GM23248 (cell line): ENCODE results near the gene NDUFAF2. TPM values are rescaled to one million over a fixed set of nuclear protein-coding genes. Genes with fewer than 3 reads are reported as not detected.

Experiments used
- DNase-seq: peaks from one replicate; pipeline ENCODE4 v3.0.0-alpha.2; 2015
- H2AFZ ChIP-seq: fragments of 200-600 bp; sonication (generic); 2 replicates; pipeline ENCODE4 v1.6.1; 2016; ENCODE audit warnings: antibody characterized with exemption
- H3F3A ChIP-seq: fragments of 200-600 bp; sonication (generic); 2 replicates; pipeline ENCODE4 v1.6.1; 2016; ENCODE audit warnings: mild to moderate bottlenecking, antibody characterized with exemption, mixed run types; ENCODE audit not compliant: insufficient read depth
- H3K27ac ChIP-seq: fragments of 200-600 bp; sonication (generic); 2 replicates; pipeline ENCODE4 v1.5.1; 2016; ENCODE audit warnings: mild to moderate bottlenecking
- H3K27me3 ChIP-seq: fragments of 200-600 bp; sonication (generic); replicated peaks from 2 replicates; pipeline ENCODE4 v1.6.1; 2016; ENCODE audit warnings: mild to moderate bottlenecking; ENCODE audit not compliant: insufficient read depth
- H3K36me3 ChIP-seq: fragments of 200-600 bp; sonication (generic); 2 replicates; pipeline ENCODE4 v1.6.1; 2016; ENCODE audit warnings: low read depth, mild to moderate bottlenecking
- H3K4me1 ChIP-seq: fragments of 200-600 bp; sonication (generic); 2 replicates; pipeline ENCODE4 v1.6.1; 2016; ENCODE audit warnings: mild to moderate bottlenecking; ENCODE audit not compliant: insufficient read depth
- H3K4me2 ChIP-seq: fragments of 200-600 bp; sonication (generic); one replicate; pipeline ENCODE4 v1.6.1; 2016; ENCODE audit warnings: mild to moderate bottlenecking; ENCODE audit not compliant: unreplicated experiment
- H3K4me3 ChIP-seq: fragments of 200-600 bp; sonication (generic); 2 replicates; pipeline ENCODE4 v1.5.1; 2016; ENCODE audit warnings: mild to moderate bottlenecking
- H3K79me2 ChIP-seq: fragments of 200-600 bp; sonication (generic); 2 replicates; pipeline ENCODE4 v1.6.1; 2016; ENCODE audit warnings: mild to moderate bottlenecking; ENCODE audit not compliant: insufficient read depth
- H3K9ac ChIP-seq: fragments of 200-600 bp; sonication (generic); 2 replicates; pipeline ENCODE4 v1.6.1; 2016; ENCODE audit warnings: mild to moderate bottlenecking
- H3K9me2 ChIP-seq: fragments of 200-600 bp; sonication (generic); 2 replicates; pipeline ENCODE4 v1.6.1; 2016; ENCODE audit warnings: mixed run types, mild to moderate bottlenecking, moderate library complexity; ENCODE audit not compliant: insufficient read depth
- H3K9me3 ChIP-seq: fragments of 200-600 bp; sonication (generic); one replicate; pipeline ENCODE4 v1.6.1; 2017; ENCODE audit warnings: low read depth
- H4K20me1 ChIP-seq: fragments of 200-600 bp; sonication (generic); 2 replicates; pipeline ENCODE4 v1.6.0; 2016; ENCODE audit not compliant: insufficient read depth
- EZH2 ChIP-seq: fragments of 200-600 bp; sonication (generic); IDR thresholded peaks from 2 replicates; pipeline ENCODE4 v1.6.1; 2018; ENCODE audit warnings: antibody characterized with exemption, mild to moderate bottlenecking; ENCODE audit not compliant: insufficient read depth, poor library complexity, severe bottlenecking
- EZH2phosphoT487 ChIP-seq: fragments of 200-600 bp; sonication (generic); IDR thresholded peaks from 2 replicates; pipeline ENCODE4 v1.6.1; 2018; ENCODE audit warnings: antibody characterized with exemption, moderate library complexity, mild to moderate bottlenecking, low read depth; ENCODE audit not compliant: insufficient read depth
- WGBS, 2 experiments: methylation state at CpG; one replicate each; pipeline ENCODE4 v1.1.6; 2015 to 2017; ENCODE audit warnings: low lambda C conversion rate in 2 of 2, low coverage in 1 of 2; ENCODE audit errors: missing lambda C conversion rate in 2 of 2; 5-methylcytosine and 5-hydroxymethylcytosine counted together
- in situ Hi-C: fragments of 300-500 bp; cut with MboI; formaldehyde crosslinking; loops from 2 replicates; pipeline ENCODE4 v1.15.0; 2020
- polyA plus RNA-seq: library from polyadenylated mRNA; unstranded; fragments of >200 nt; fragmentation: Nextera tagmentation; extraction: Ambion mirVana; gene quantifications from 2 replicates; pipeline ENCODE4 v1.2.1, GENCODE V29; 2016
- total RNA-seq: library from RNA; depleted of rRNA; stranded (reverse); fragments of >200 nt; shearing (Covaris generic); gene quantifications from 2 replicates; pipeline ENCODE4 v1.2.3, GENCODE V29; 2014

NDUFAF2 gene
- total and polyA plus RNA-seq, 2 experiments from 2014 or later: 28.9 to 67.0 TPM

- no peak overlapping the region for H3K4me2 ChIP-seq
- no peak overlapping the region for H2AFZ ChIP-seq
- H3K9ac ChIP-seq: no peak overlapping the region
- peaks cover 7% of the 10 kb centered on the region for H3K36me3 ChIP-seq
- no peaks in the 10 kb centered on the region for H3F3A ChIP-seq
- TF ChIP-seq EZH2 (no peak), EZH2phosphoT487 (no peak)
- 97 to 98% methylated on average over 3 of the region's 3 CpGs for WGBS, 2 experiments
- H3K27ac ChIP-seq: no peak overlapping the region
- H3K27me3 ChIP-seq: no peaks in the 10 kb centered on the region
- in situ Hi-C loops: no loop called here
- peak; percentile 37 for DNase-seq
- no peaks in the 10 kb centered on the region for H4K20me1 ChIP-seq
- H3K9me3 ChIP-seq: no peaks in the 10 kb centered on the region
- no peaks in the 10 kb centered on the region for H3K4me1 ChIP-seq
- H3K79me2 ChIP-seq: no peaks in the 10 kb centered on the region
- no peak overlapping the region for H3K4me3 ChIP-seq
- no peaks in the 10 kb centered on the region for H3K9me2 ChIP-seq
Measured at GRCh38 chr5:61082516-61083280, 137.7 kb downstream of the NDUFAF2 start.

DNA sequence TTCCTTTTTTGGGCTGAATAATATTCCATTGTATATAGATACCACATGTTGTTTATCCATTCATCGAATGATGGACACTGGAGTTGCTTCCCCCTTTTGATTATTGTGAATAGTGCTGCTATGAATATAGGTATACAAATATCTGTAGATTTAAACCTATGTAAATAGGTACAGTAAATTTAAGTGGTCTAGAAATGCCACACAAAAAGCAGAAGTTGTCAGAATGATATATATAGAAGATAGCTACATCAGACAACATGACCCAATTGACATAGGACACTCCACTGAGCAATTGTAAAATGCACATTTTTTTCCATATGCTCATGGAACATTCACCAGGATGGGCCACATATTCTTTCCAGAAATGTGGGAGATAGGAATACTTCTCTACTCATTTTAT, 139.7 kb downstream of the NDUFAF2 start:
- in situ Hi-C loops: no loop called here
- WGBS, 2 experiments: 97 to 100% methylated on average over 1 of the region's 1 CpG
- H4K20me1 ChIP-seq: no peaks in the 10 kb centered on the region

DNA sequence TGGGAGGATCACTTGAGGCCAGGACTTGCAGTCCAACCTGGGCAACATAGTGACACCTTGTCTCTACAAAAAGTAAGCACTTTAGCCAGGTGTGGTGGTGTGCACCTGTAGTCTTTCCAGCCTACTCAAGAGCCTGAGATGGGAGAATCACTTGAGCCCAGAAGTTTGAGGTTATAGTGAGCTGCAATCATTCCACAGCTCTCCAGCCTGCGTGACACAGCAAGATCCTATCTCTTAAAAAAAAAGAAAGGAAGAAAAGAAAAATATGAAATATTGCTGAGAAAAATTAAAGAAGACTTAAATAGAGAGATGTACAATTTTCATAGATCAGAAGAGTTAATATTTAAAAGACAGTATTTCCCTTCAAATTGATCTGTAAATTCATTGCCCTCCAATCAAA, 140.9 kb downstream of the NDUFAF2 start:
- Histone ChIP-seq H3K9me2 (no peaks in the 10 kb centered on the region), H3F3A (no peaks in the 10 kb centered on the region), H3K4me3 (no peak overlapping the region), H4K20me1 (no peaks in the 10 kb centered on the region), H3K27ac (no peak overlapping the region), H3K9ac (no peak overlapping the region), H3K9me3 (no peaks in the 10 kb centered on the region), H3K36me3 (peaks cover 7% of the 10 kb centered on the region), H2AFZ (no peak overlapping the region), H3K79me2 (no peaks in the 10 kb centered on the region), H3K4me1 (no peaks in the 10 kb centered on the region), H3K27me3 (no peaks in the 10 kb centered on the region), H3K4me2 (no peak overlapping the region)
- DNase-seq: no peak
- in situ Hi-C loops: no loop called here
- TF ChIP-seq EZH2phosphoT487 (no peak), EZH2 (no peak)
- WGBS, 2 experiments: 96 to 100% methylated on average over 1 of the region's 1 CpG

More for the DNA sequence above, 139.7 kb downstream of the NDUFAF2 start:
- peaks cover 7% of the 10 kb centered on the region for H3K36me3 ChIP-seq
- no peak for DNase-seq
- no peaks in the 10 kb centered on the region for H3F3A ChIP-seq
- TF ChIP-seq EZH2phosphoT487 (no peak), EZH2 (no peak)
- H3K79me2 ChIP-seq: no peaks in the 10 kb centered on the region
- no peaks in the 10 kb centered on the region for H3K4me1 ChIP-seq
- no peak overlapping the region for H3K4me2 ChIP-seq
- no peak overlapping the region for H3K9ac ChIP-seq
- no peaks in the 10 kb centered on the region for H3K9me3 ChIP-seq
- no peaks in the 10 kb centered on the region for H3K27me3 ChIP-seq
- H3K4me3 ChIP-seq: no peak overlapping the region
- H3K9me2 ChIP-seq: no peaks in the 10 kb centered on the region
- no peak overlapping the region for H3K27ac ChIP-seq
- H2AFZ ChIP-seq: no peak overlapping the region

- Histone ChIP-seq H3K4me3 (no peak overlapping the region), H3K79me2 (peaks cover 12% of the 10 kb centered on the region; the same call in 1 of the 2 replicates), H3K9me3 (no peaks in the 10 kb centered on the region), H3K4me2 (no peak overlapping the region), H3K9me2 (no peaks in the 10 kb centered on the region), H3F3A (no peaks in the 10 kb centered on the region), H3K36me3 (peaks cover 7% of the 10 kb centered on the region; the same call in 1 of the 2 replicates), H3K4me1 (no peaks in the 10 kb centered on the region), H3K27me3 (no peaks in the 10 kb centered on the region), H3K9ac (no peak overlapping the region), H2AFZ (no peak overlapping the region), H3K27ac (no peak overlapping the region), H4K20me1 (no peaks in the 10 kb centered on the region)
- WGBS, 2 experiments: 63 to 70% methylated on average over 2 of the region's 2 CpGs
- in situ Hi-C loops: no loop called here
- TF ChIP-seq EZH2 (no peak), EZH2phosphoT487 (no peak)
- no peak for DNase-seq
Measured at GRCh38 chr5:61087921-61088320, 142.9 kb downstream of the NDUFAF2 start.
